T-cell (primary cell): ENCODE measurements around the gene CCDC40. TPM values are rescaled to one million over a fixed set of nuclear protein-coding genes. Genes with fewer than 3 reads are reported as not detected.

Experiments
- ATAC-seq, 4 experiments: fragments of 200-7000 bp in 3 of 4; fragments of 150-1000 bp in 1 of 4; cut with Tn5 transposase; replicated peaks in 1 of 4; 1 replicate in 3 of 4; 2 replicates in 1 of 4; pipeline ENCODE4 v1.10.0; 2021; ENCODE audit warnings: moderate library complexity in 3 of 4, mild to moderate bottlenecking in 2 of 4, moderate number of reproducible peaks in 1 of 4
- CTCF ChIA-PET, 2 donors: fragments of 300-600 bp; sonication (Branson Sonifier 250); formaldehyde crosslinking; loops; one replicate each; lab custom pipeline; 2022; ENCODE audit warnings: antibody characterized with exemption in 2 of 2; lab: Charles Lee
- POLR2A ChIA-PET, 2 donors: fragments of 300-600 bp; sonication (Branson Sonifier 250); formaldehyde crosslinking; loops; one replicate each; lab custom pipeline; 2022; ENCODE audit warnings: antibody characterized with exemption in 2 of 2; lab: Charles Lee
- DNase-seq, 35 experiments: peaks; one replicate each; pipeline versions ENCODE4 v3.0.0 to v3.0.0-alpha.2; 2013 to 2023
- H3K27ac ChIP-seq: one replicate; pipeline ENCODE4 v1.5.1; 2013; ENCODE audit warnings: low read length
- H3K27me3 ChIP-seq, 2 experiments: replicated peaks in 1 of 2; 1 replicate in 1 of 2; 2 replicates in 1 of 2; pipeline versions ENCODE4 v1.6.1 to v1.7.0; 2013; ENCODE audit warnings: low read length in 1 of 2, mixed read lengths in 1 of 2; ENCODE audit not compliant: control insufficient read depth in 2 of 2, insufficient read depth in 2 of 2; ENCODE audit errors: extremely low read depth in 1 of 2
- H3K36me3 ChIP-seq, 2 donors: 1 replicate in 1 of 2; 2 replicates in 1 of 2; pipeline versions ENCODE4 v1.6.1 to v1.7.0; 2013; ENCODE audit warnings: low read length in 1 of 2; ENCODE audit not compliant: control insufficient read depth in 2 of 2, insufficient read depth in 1 of 2; ENCODE audit errors: extremely low read depth in 1 of 2
- H3K4me1 ChIP-seq, 2 experiments: 1 replicate in 1 of 2; 2 replicates in 1 of 2; pipeline versions ENCODE4 v1.6.1 to v1.7.0; 2013; ENCODE audit warnings: low read length in 2 of 2, mixed read lengths in 1 of 2; ENCODE audit not compliant: insufficient read depth in 2 of 2, control insufficient read depth in 1 of 2; ENCODE audit errors: extremely low read depth in 1 of 2
- H3K4me3 ChIP-seq, 2 donors: 1 replicate in 1 of 2; 2 replicates in 1 of 2; pipeline versions ENCODE4 v1.5.1 to v1.7.0; 2013; ENCODE audit warnings: mild to moderate bottlenecking in 2 of 2, low read length in 1 of 2, moderate library complexity in 1 of 2; ENCODE audit not compliant: control insufficient read depth in 1 of 2; ENCODE audit errors: extremely low read depth in 1 of 2
- H3K9me3 ChIP-seq: 2 replicates; pipeline ENCODE4 v1.7.0; 2013
- H3K27ac Mint-ChIP-seq, 2 donors: one replicate each; pipeline ENCODE4 v1.8.0; 2020 to 2021; ENCODE audit warnings: mild to moderate bottlenecking in 2 of 2, mixed read lengths in 2 of 2
- H3K27me3 Mint-ChIP-seq, 2 donors: one replicate each; pipeline ENCODE4 v1.8.0; 2021 to 2022; ENCODE audit warnings: mixed read lengths in 2 of 2
- H3K36me3 Mint-ChIP-seq: one replicate; pipeline ENCODE4 v1.8.0; 2021; ENCODE audit warnings: mixed read lengths
- H3K4me1 Mint-ChIP-seq, 3 donors: one replicate each; pipeline ENCODE4 v1.8.0; 2020 to 2022; ENCODE audit warnings: mixed read lengths in 3 of 3, mild to moderate bottlenecking in 1 of 3
- H3K4me3 Mint-ChIP-seq, 3 donors: one replicate each; pipeline ENCODE4 v1.8.0; 2020 to 2022; ENCODE audit warnings: mild to moderate bottlenecking in 3 of 3, mixed read lengths in 3 of 3, moderate library complexity in 3 of 3
- H3K9me3 Mint-ChIP-seq, 3 donors: one replicate each; pipeline ENCODE4 v1.8.0; 2020 to 2022; ENCODE audit warnings: mixed read lengths in 3 of 3
- WGBS: methylation state at CpG from one replicate; pipeline ENCODE4 v1.1.5; 2013; ENCODE audit warnings: missing lambda C conversion rate; ENCODE audit not compliant: insufficient coverage; 5-methylcytosine and 5-hydroxymethylcytosine counted together
- total RNA-seq, 35 experiments: library from RNA in 6 of 35; stranded (reverse) in 6 of 35; fragments of 120-200 nt in 1 of 35; gene quantifications; one replicate each; pipeline versions ENCODE4 v1.2.1 to v1.2.4 and lab custom pipeline; 2013 to 2026

The CCDC40 gene
- total RNA-seq, 5 donors from 2014 or later (not counting 1 experiment from before 2014, with no cell fraction given): 0.70 to 3.1 (median 1.4) TPM

- H3K4me3 Mint-ChIP-seq: peak overlapping the region in 2 of 3 donors; percentile 63 to 92
- DNase-seq (no peak), ATAC-seq (no peak)
- H3K27me3 Mint-ChIP-seq: no peaks in the 10 kb centered on the region
- ChIA-PET CTCF (no interaction called here), POLR2A (no interaction called here)
- Histone ChIP-seq H3K36me3 (peaks cover 0 to 6% of the 10 kb centered on the region in 2 donors), H3K27ac (no peak overlapping the region), H3K27me3 (peaks cover 0 to 6% of the 10 kb centered on the region in 2 experiments), H3K4me1 (peaks cover 0 to 29% of the 10 kb centered on the region in 2 experiments), H3K4me3 (no peak overlapping the region), H3K9me3 (no peaks in the 10 kb centered on the region)
- 78% methylated on average over 13 of the region's 19 CpGs for WGBS
- H3K4me1 Mint-ChIP-seq: peaks cover 23 to 37% (median 31%) of the 10 kb centered on the region in 3 donors
- H3K9me3 Mint-ChIP-seq: no peaks in the 10 kb centered on the region
- peaks cover 2% of the 10 kb centered on the region for H3K36me3 Mint-ChIP-seq
- no peak overlapping the region for H3K27ac Mint-ChIP-seq
Measured at GRCh38 chr17:80103449-80104085, 67.1 kb downstream of the CCDC40 start.

GRCh38 chr17:80104321-80104955 lies 68.0 kb downstream of the CCDC40 start:
- peaks cover 0 to 3% of the 10 kb centered on the region in 2 experiments for H3K27me3 ChIP-seq
- H3K36me3 ChIP-seq: peaks cover 0 to 8% of the 10 kb centered on the region in 2 donors
- peaks cover 2% of the 10 kb centered on the region for H3K36me3 Mint-ChIP-seq
- H3K27me3 Mint-ChIP-seq: no peaks in the 10 kb centered on the region
- ChIA-PET CTCF (no interaction called here), POLR2A (no interaction called here)
- peaks cover 23 to 36% (median 31%) of the 10 kb centered on the region in 3 donors for H3K4me1 Mint-ChIP-seq
- no peak overlapping the region for H3K27ac Mint-ChIP-seq
- DNase-seq (no peak), ATAC-seq (no peak)
- no peaks in the 10 kb centered on the region for H3K9me3 Mint-ChIP-seq
- H3K27ac ChIP-seq: no peak overlapping the region
- H3K4me3 Mint-ChIP-seq: no peak overlapping the region
- 88% methylated on average over 26 of the region's 26 CpGs for WGBS
- peaks cover 0 to 29% of the 10 kb centered on the region in 2 experiments for H3K4me1 ChIP-seq
- no peaks in the 10 kb centered on the region for H3K9me3 ChIP-seq
- no peak overlapping the region for H3K4me3 ChIP-seq

- ATAC-seq: no peak
- Histone ChIP-seq H3K4me3 (no peak overlapping the region), H3K36me3 (peaks cover 0 to 8% of the 10 kb centered on the region in 2 donors), H3K27ac (no peak overlapping the region), H3K4me1 (peaks cover 0 to 26% of the 10 kb centered on the region in 2 experiments), H3K9me3 (no peaks in the 10 kb centered on the region), H3K27me3 (no peaks in the 10 kb centered on the region)
- ChIA-PET CTCF (no interaction called here), POLR2A (no interaction called here)
- Mint-ChIP-seq H3K36me3 (peaks cover 2% of the 10 kb centered on the region), H3K9me3 (no peaks in the 10 kb centered on the region), H3K27me3 (no peaks in the 10 kb centered on the region), H3K4me1 (peaks cover 22 to 31% (median 27%) of the 10 kb centered on the region in 3 donors), H3K27ac (no peak overlapping the region), H3K4me3 (no peak overlapping the region)
- DNase-seq: no peak
- 82% methylated on average over 17 of the region's 18 CpGs for WGBS
Measured at GRCh38 chr17:80104956-80105375, 68.5 kb downstream of the CCDC40 start.

GRCh38 chr17:80105762-80106161 lies 69.3 kb downstream of the CCDC40 start:
- H3K4me3 ChIP-seq: no peak overlapping the region
- H3K4me1 ChIP-seq: peaks cover 0 to 18% of the 10 kb centered on the region in 2 experiments
- H3K27me3 ChIP-seq: no peaks in the 10 kb centered on the region
- H3K4me1 Mint-ChIP-seq: peaks cover 14 to 23% (median 19%) of the 10 kb centered on the region in 3 donors
- H3K27me3 Mint-ChIP-seq: no peaks in the 10 kb centered on the region
- no peaks in the 10 kb centered on the region for H3K9me3 ChIP-seq
- peaks cover 2% of the 10 kb centered on the region for H3K36me3 Mint-ChIP-seq
- no peak overlapping the region for H3K27ac Mint-ChIP-seq
- H3K4me3 Mint-ChIP-seq: no peak overlapping the region
- ChIA-PET POLR2A (no interaction called here), CTCF (no interaction called here)
- no peak for DNase-seq
- H3K36me3 ChIP-seq: peaks cover 0 to 8% of the 10 kb centered on the region in 2 donors
- no peak for ATAC-seq
- H3K9me3 Mint-ChIP-seq: no peaks in the 10 kb centered on the region
- 95% methylated on average over 24 of the region's 29 CpGs for WGBS
- no peak overlapping the region for H3K27ac ChIP-seq

- Mint-ChIP-seq H3K27ac (no peak overlapping the region), H3K4me1 (peaks cover 11 to 21% (median 16%) of the 10 kb centered on the region in 3 donors), H3K27me3 (no peaks in the 10 kb centered on the region), H3K4me3 (no peak overlapping the region), H3K9me3 (no peaks in the 10 kb centered on the region), H3K36me3 (peaks cover 2% of the 10 kb centered on the region)
- DNase-seq (no peak), ATAC-seq (no peak)
- H3K9me3 ChIP-seq: no peaks in the 10 kb centered on the region
- no peak overlapping the region for H3K4me3 ChIP-seq
- CTCF ChIA-PET: no interaction called here
- WGBS: 89% methylated on average over 10 of the region's 10 CpGs
- POLR2A ChIA-PET: no interaction called here
- peaks cover 0 to 15% of the 10 kb centered on the region in 2 experiments for H3K4me1 ChIP-seq
- no peak overlapping the region for H3K27ac ChIP-seq
- peaks cover 0 to 8% of the 10 kb centered on the region in 2 donors for H3K36me3 ChIP-seq
- H3K27me3 ChIP-seq: no peaks in the 10 kb centered on the region
Measured at GRCh38 chr17:80106176-80106575, 69.7 kb downstream of the CCDC40 start.

GRCh38 chr17:80106751-80107150 lies 70.3 kb downstream of the CCDC40 start:
- H3K4me1 Mint-ChIP-seq: peaks cover 11 to 19% (median 16%) of the 10 kb centered on the region in 3 donors
- Histone ChIP-seq H3K27ac (no peak overlapping the region), H3K9me3 (no peaks in the 10 kb centered on the region), H3K36me3 (peaks cover 0 to 8% of the 10 kb centered on the region in 2 donors), H3K4me1 (peaks cover 0 to 14% of the 10 kb centered on the region in 2 experiments), H3K4me3 (no peak overlapping the region), H3K27me3 (no peaks in the 10 kb centered on the region)
- no peak overlapping the region for H3K4me3 Mint-ChIP-seq
- H3K27ac Mint-ChIP-seq: no peak overlapping the region
- peaks cover 2% of the 10 kb centered on the region for H3K36me3 Mint-ChIP-seq
- DNase-seq (no peak), ATAC-seq (no peak)
- CTCF ChIA-PET: no interaction called here
- 91% methylated on average over 9 of the region's 12 CpGs for WGBS
- no peaks in the 10 kb centered on the region for H3K9me3 Mint-ChIP-seq
- H3K27me3 Mint-ChIP-seq: no peaks in the 10 kb centered on the region
- POLR2A ChIA-PET: no interaction called here
